ENCODE results near the gene PRKCE.
A peak's percentile ranks its signal among the peaks of the same experiment; 100 is the strongest.

The PRKCE gene

GRCh38 chr2:46075848-46076247 lies 424.4 kb downstream of the PRKCE start:
- TF ChIP-seq, protein P1, sequence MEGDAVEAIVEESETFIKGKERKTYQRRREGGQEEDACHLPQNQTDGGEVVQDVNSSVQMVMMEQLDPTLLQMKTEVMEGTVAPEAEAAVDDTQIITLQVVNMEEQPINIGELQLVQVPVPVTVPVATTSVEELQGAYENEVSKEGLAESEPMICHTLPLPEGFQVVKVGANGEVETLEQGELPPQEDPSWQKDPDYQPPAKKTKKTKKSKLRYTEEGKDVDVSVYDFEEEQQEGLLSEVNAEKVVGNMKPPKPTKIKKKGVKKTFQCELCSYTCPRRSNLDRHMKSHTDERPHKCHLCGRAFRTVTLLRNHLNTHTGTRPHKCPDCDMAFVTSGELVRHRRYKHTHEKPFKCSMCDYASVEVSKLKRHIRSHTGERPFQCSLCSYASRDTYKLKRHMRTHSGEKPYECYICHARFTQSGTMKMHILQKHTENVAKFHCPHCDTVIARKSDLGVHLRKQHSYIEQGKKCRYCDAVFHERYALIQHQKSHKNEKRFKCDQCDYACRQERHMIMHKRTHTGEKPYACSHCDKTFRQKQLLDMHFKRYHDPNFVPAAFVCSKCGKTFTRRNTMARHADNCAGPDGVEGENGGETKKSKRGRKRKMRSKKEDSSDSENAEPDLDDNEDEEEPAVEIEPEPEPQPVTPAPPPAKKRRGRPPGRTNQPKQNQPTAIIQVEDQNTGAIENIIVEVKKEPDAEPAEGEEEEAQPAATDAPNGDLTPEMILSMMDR (conservative IDR thresholded peaks at IDR 0.05; ENCODE audit: low read depth): no peak
- no peak for DNase-seq (ENCODE audit: low spot score)
- POLR2A ChIA-PET (ENCODE audit: low non-redundant PET): no interaction called here
- CTCF ChIA-PET: no interaction called here
- no peak overlapping the region for H3K27ac ChIP-seq

- TF ChIP-seq, protein P1 (conservative IDR thresholded peaks at IDR 0.05; ENCODE audit: low read depth): no peak
- H3K27ac ChIP-seq: no peak overlapping the region
- CTCF ChIA-PET: no interaction called here
- DNase-seq (ENCODE audit: low spot score): no peak
- POLR2A ChIA-PET (ENCODE audit: low non-redundant PET): no interaction called here
These were observed 424.8 kb downstream of the PRKCE start for GRCh38 chr2:46076251-46076650.

- TF ChIP-seq, protein P1 (conservative IDR thresholded peaks at IDR 0.05; ENCODE audit: low read depth): no peak
- DNase-seq (ENCODE audit: low spot score): no peak
- POLR2A ChIA-PET (ENCODE audit: low non-redundant PET): no interaction called here
- H3K27ac ChIP-seq: no peak overlapping the region
- CTCF ChIA-PET: interaction anchor here (0.7 kb wide), 1 partner anchor 15 kb away, joined by 4 read pairs; no protein-coding TSS in a partner anchor
These were observed 425.4 kb downstream of the PRKCE start for GRCh38 chr2:46076875-46077274.

DNA sequence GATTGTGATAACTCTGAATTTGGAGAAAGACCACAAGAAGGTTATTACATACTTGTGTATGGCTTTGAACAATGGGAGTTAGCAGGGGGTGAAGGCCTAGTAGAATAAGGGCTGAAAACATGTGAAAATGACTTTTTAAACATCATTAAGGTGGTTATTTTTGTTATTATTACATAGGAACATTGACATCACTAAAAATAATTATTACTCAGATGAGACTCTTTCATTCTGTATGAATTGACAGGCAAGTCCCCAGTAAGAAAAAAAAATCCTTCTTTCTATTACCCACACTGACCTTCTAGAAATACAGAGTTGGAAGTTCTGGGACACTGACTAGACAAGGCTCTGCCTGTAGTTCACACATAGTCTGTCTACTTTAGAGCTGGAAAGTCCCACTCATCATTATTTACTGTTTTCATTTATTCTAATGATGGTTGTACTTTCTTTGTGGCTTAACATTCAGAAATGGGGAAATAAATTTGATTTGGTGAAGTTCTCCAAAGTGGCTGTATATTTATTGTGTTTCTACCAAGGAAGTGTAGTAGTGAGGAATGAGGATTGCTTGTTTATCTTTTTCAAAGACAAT lies 426.1 kb downstream of the PRKCE start:
- no peak for DNase-seq (ENCODE audit: low spot score)
- ChIA-PET POLR2A (ENCODE audit: low non-redundant PET) (no interaction called here), CTCF (no interaction called here)
- H3K27ac ChIP-seq: no peak overlapping the region
- TF ChIP-seq, protein P1 (conservative IDR thresholded peaks at IDR 0.05; ENCODE audit: low read depth): no peak

DNA sequence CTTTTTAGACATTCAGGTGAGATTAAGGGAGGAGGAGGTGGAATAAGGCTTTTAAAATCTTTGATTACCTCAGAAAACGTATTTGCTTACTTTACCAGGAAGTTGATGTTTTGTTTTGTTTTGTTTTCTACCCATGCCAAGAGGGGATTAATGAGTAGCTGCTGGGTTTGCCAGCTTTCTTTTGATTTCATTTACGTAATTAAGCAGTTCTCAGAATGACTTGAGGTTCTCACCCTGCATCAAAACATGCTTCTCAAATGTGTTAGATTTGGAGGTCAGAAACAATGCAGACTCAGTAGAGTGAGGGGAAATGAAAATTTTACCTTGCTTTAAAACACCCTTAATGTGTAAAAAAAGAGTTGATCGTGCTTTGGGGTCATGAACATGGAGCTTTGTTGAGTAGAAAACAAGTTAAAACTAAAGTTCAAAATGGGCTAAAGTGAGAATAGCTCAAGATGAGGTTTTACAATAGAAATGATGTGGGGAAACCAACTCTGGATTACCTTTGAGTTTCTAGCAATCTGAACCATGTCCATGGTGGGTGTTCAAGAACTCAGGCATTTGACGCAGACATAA lies 428.6 kb downstream of the PRKCE start:
- CTCF ChIA-PET: interaction anchor here (0.6 kb wide), 1 partner anchor 214 kb away, joined by 3 read pairs; no protein-coding TSS in a partner anchor
- TF ChIP-seq, protein P1 (conservative IDR thresholded peaks at IDR 0.05; ENCODE audit: low read depth): no peak
- POLR2A ChIA-PET (ENCODE audit: low non-redundant PET): no interaction called here

DNA sequence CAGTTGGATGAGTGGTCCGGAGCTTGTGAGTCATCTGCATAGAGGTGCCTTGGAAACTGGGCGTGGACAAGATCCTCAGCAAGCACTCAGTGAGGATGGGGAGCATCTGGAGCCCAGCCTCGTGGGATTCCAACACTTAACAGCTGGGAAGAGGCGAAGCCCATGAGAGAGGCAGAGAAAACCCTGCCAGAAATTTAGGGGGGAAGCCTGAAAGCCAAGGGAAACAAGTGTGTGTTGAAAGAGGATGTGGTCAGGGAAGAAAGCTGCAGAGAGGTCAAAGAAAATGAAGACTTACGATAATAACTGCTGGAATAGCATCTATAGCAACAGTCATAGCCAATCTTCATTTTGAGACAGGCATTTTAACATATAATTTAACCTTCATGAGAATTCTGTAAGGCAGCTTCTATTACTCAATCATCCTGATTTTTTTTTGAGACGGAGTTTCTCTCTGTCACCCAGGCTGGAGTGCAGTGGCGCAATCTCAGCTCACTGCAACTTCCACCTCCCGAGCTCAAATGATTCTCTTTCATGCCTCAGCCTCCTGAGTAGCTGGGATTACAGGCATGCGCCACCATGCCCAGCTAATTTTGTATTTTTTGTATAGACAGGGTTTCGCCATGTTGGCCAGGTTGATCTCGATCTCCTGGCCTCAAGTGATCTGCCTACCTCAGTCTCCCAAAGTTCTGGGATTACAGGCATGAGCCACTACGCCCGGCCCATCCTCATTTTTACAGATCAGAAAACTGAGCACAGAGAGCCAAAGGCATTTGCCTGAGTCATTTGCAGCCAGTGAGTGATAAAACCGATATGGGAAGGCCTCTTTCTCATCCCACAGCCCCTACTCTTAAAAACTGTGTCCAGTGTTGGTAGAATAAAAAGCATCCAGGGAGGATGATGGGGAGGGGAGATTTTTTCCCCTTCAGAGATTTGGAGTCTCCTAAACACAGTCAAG lies 431.3 kb downstream of the PRKCE start:
- ChIA-PET POLR2A (ENCODE audit: low non-redundant PET) (no interaction called here), CTCF (interaction anchor here (0.7 kb wide), 1 partner anchor 203 kb away, joined by 3 read pairs; no protein-coding TSS in a partner anchor)
- TF ChIP-seq, protein P1 (conservative IDR thresholded peaks at IDR 0.05; ENCODE audit: low read depth): no peak
- DNase-seq (ENCODE audit: low spot score): peak; percentile 13
- peak overlapping the region; percentile 54 for H3K27ac ChIP-seq

More for the DNA sequence above, 428.6 kb downstream of the PRKCE start:
- H3K27ac ChIP-seq: no peak overlapping the region
- DNase-seq (ENCODE audit: low spot score): no peak

Data from RWPE1 (cell line).